Progenitor cell of endocrine pancreas (in vitro differentiated cells): ENCODE results near the gene ATRX. TPM values are rescaled to one million over a fixed set of nuclear protein-coding genes. Genes with fewer than 3 reads are reported as not detected.

Experiments used
- DNase-seq: peaks from one replicate; pipeline ENCODE4 v3.0.0; 2021; ENCODE audit warnings: low spot score; ENCODE audit not compliant: unreplicated experiment
- H3K27ac Mint-ChIP-seq: 2 replicates; pipeline ENCODE4 v1.8.0; 2021; ENCODE audit warnings: mild to moderate bottlenecking, moderate library complexity, mixed read lengths
- H3K27me3 Mint-ChIP-seq: 2 replicates; pipeline ENCODE4 v1.8.0; 2021; ENCODE audit warnings: mixed read lengths
- H3K36me3 Mint-ChIP-seq: 2 replicates; pipeline ENCODE4 v1.8.0; 2022; ENCODE audit warnings: mixed read lengths; ENCODE audit not compliant: insufficient read depth
- H3K4me1 Mint-ChIP-seq: 2 replicates; pipeline ENCODE4 v1.8.0; 2021; ENCODE audit warnings: low read depth, mixed read lengths
- H3K4me3 Mint-ChIP-seq: 2 replicates; pipeline ENCODE4 v1.8.0; 2021; ENCODE audit warnings: low read depth, mild to moderate bottlenecking, moderate library complexity, mixed read lengths
- H3K9me3 Mint-ChIP-seq: 2 replicates; pipeline ENCODE4 v1.8.0; 2021; ENCODE audit warnings: low read depth, mixed read lengths
- CTCF ChIP-seq: fragments of 200-600 bp; sonication (generic); IDR thresholded peaks from one replicate; pipeline ENCODE4 v1.5.0; 2021; ENCODE audit warnings: antibody characterized with exemption, mild to moderate bottlenecking; ENCODE audit not compliant: unreplicated experiment
- total RNA-seq: library from RNA; stranded (reverse); gene quantifications from 2 replicates; pipeline ENCODE4 v1.2.1, GENCODE V29; 2021

ATRX gene
- total RNA-seq, 1 donor from 2014 or later: 167 TPM

- Mint-ChIP-seq H3K27ac (no peak overlapping the region), H3K4me1 (no peaks in the 10 kb centered on the region), H3K9me3 (peaks cover 6% of the 10 kb centered on the region), H3K27me3 (no peaks in the 10 kb centered on the region), H3K36me3 (peaks cover 1% of the 10 kb centered on the region), H3K4me3 (no peak overlapping the region)
- no peak for DNase-seq
- TF ChIP-seq CTCF: no peak
Measured at GRCh38 chrX:77795124-77795523, 9.1 kb upstream of the ATRX start.

- peaks cover 6% of the 10 kb centered on the region for H3K9me3 Mint-ChIP-seq
- no peak overlapping the region for H3K4me3 Mint-ChIP-seq
- H3K36me3 Mint-ChIP-seq: peaks cover 1% of the 10 kb centered on the region
- no peak for TF ChIP-seq CTCF
- H3K27me3 Mint-ChIP-seq: no peaks in the 10 kb centered on the region
- DNase-seq: no peak
- no peaks in the 10 kb centered on the region for H3K4me1 Mint-ChIP-seq
- no peak overlapping the region for H3K27ac Mint-ChIP-seq
Measured at GRCh38 chrX:77793946-77794345, 7.9 kb upstream of the ATRX start.

- peaks cover 9% of the 10 kb centered on the region for H3K9me3 Mint-ChIP-seq
- no peak for DNase-seq
- H3K4me1 Mint-ChIP-seq: peaks cover 6% of the 10 kb centered on the region
- TF ChIP-seq CTCF: no peak
- no peaks in the 10 kb centered on the region for H3K27me3 Mint-ChIP-seq
- H3K4me3 Mint-ChIP-seq: no peak overlapping the region
- no peak overlapping the region for H3K27ac Mint-ChIP-seq
- H3K36me3 Mint-ChIP-seq: no peaks in the 10 kb centered on the region
Measured at GRCh38 chrX:77788050-77788449, 2.0 kb upstream of the ATRX start.

GRCh38 chrX:77786365-77786680 lies 307 bp upstream of the ATRX start:
- Mint-ChIP-seq H3K27ac (peak overlapping the region; percentile 100), H3K4me3 (peak overlapping the region; percentile 97), H3K4me1 (peaks cover 9% of the 10 kb centered on the region), H3K9me3 (peaks cover 6% of the 10 kb centered on the region), H3K27me3 (no peaks in the 10 kb centered on the region), H3K36me3 (no peaks in the 10 kb centered on the region)
- TF ChIP-seq CTCF: no peak
- DNase-seq: no peak

GRCh38 chrX:77779695-77780094 lies 6.3 kb downstream of the ATRX start:
- no peaks in the 10 kb centered on the region for H3K27me3 Mint-ChIP-seq
- DNase-seq: no peak
- no peak overlapping the region for H3K27ac Mint-ChIP-seq
- no peak for TF ChIP-seq CTCF
- peaks cover 4% of the 10 kb centered on the region for H3K36me3 Mint-ChIP-seq
- H3K4me3 Mint-ChIP-seq: no peak overlapping the region
- peaks cover 13% of the 10 kb centered on the region for H3K4me1 Mint-ChIP-seq
- peaks cover 15% of the 10 kb centered on the region for H3K9me3 Mint-ChIP-seq
